HL-60 (cell line): ENCODE data around the gene CEP44.

ENCODE experiments used
- GABPA ChIP-seq: IDR thresholded peaks from 2 replicates; pipeline ENCODE4 v1.6.1; 2012; ENCODE audit warnings: low read depth
- POLR2AphosphoS5 ChIP-seq: IDR thresholded peaks from 2 replicates; pipeline ENCODE4 v1.6.1; 2012; ENCODE audit warnings: low read depth
- SPI1 ChIP-seq: IDR thresholded peaks from 2 replicates; pipeline ENCODE4 v1.6.1; 2012; ENCODE audit warnings: low read depth, mild to moderate bottlenecking, borderline replicate concordance
- TF ChIP-seq, protein P1 (sequence below): IDR thresholded peaks from one replicate; pipeline ENCODE4 v1.5.1; 2011; ENCODE audit warnings: low read length, control low read depth, inconsistent platforms; ENCODE audit not compliant: insufficient read depth

DNA sequence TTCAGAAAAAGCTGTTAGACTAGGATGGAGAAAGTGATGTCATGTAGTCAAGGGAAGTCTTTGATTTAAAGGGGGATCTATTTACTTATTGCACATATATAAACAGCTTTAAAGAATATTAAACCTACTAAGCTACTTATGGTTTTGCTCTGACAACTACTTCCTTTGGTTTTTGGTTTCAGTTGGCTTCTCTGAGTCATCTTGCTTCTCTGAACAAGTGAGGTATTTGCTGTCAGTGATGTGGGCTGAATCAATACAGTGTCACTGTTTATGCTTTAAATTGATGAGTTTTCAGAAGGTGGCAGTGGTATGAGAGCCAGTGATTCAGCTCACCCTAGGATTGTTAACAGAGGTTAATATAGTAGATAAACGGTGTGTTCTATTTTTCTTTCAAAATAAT lies 75.1 kb downstream of the CEP44 start:
- TF ChIP-seq SPI1 (no peak), POLR2AphosphoS5 (no peak), GABPA (no peak)
- TF ChIP-seq, protein P1, sequence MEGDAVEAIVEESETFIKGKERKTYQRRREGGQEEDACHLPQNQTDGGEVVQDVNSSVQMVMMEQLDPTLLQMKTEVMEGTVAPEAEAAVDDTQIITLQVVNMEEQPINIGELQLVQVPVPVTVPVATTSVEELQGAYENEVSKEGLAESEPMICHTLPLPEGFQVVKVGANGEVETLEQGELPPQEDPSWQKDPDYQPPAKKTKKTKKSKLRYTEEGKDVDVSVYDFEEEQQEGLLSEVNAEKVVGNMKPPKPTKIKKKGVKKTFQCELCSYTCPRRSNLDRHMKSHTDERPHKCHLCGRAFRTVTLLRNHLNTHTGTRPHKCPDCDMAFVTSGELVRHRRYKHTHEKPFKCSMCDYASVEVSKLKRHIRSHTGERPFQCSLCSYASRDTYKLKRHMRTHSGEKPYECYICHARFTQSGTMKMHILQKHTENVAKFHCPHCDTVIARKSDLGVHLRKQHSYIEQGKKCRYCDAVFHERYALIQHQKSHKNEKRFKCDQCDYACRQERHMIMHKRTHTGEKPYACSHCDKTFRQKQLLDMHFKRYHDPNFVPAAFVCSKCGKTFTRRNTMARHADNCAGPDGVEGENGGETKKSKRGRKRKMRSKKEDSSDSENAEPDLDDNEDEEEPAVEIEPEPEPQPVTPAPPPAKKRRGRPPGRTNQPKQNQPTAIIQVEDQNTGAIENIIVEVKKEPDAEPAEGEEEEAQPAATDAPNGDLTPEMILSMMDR = no peak
